Measurements from ENCODE around the gene ATP5MK.
"Not testable (repeated sequence)": the region's sequence is repeated elsewhere in the genome, so short reads cannot be mapped to it uniquely, and the experiment has no call there.

Gene ATP5MK, protein sequence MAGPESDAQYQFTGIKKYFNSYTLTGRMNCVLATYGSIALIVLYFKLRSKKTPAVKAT

DNA sequence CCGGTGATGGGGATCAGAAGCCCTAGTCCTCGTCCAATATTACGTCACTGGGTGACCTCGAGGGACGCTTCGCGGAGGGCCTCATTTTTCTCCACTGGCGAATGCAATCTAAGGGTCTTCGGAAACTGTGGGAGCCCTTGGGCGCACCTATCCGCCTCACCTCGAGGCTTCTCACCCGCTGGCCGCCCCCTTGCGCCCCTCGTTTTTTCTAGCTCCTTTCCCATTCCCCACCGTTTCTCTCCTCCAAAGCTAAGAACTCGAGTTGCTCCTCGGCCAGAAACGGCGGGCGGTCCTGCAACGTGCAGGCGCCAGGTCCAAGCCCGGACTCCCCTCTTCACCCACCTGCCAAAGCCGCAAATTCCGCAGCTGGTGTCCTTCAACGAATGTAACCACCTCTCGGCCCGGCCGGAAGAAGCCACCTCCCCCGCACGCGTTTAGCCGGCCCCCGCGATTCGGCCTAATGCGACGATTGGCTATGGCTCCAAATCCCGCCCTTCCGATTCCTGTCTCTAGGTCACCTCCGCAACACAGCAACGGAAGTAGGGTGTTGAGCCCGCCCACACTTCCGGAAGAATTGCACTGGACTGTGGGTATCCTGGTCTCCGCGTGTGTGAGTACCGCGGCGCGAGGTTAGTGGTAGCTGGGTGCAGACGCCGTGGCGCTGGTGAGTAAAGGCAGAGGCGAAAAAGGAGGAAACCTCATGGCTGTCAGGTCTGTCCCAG lies at the start of gene ATP5MK, which contains the start of gene PDCD11:
Gene ATP5MK (minus strand): TSS at position 409 of the 722 bp plus-strand sequence. CDS start 4,018 bp downstream, outside the sequence.
Gene PDCD11 (plus strand): TSS at position 560 of the 722 bp plus-strand sequence. CDS start 1,801 bp downstream, outside the sequence.
- peak; percentile 97 for DNase-seq

DNA sequence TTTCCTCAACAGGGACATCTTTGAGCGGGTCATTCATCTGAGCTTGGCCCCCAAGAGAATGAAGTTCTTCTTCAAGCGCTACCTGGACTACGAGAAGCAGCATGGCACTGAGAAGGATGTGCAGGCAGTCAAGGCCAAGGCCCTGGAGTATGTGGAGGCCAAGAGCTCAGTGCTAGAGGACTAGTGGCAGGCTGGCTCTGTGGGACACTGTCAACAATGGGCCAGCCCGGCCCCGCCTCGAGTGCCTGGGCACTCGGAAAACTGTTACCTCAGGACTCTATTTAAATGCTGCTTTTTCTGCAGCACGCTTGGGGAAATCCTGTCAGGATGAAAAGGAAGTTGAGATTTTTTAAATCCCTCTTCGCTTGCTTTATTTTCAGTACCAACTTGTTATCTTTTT lies 49.1 kb upstream of the ATP5MK start:
- DNase-seq: no peak

GRCh38 chr10:103444478-103444877 lies 48.2 kb upstream of the ATP5MK start:
- no peak for DNase-seq

DNA sequence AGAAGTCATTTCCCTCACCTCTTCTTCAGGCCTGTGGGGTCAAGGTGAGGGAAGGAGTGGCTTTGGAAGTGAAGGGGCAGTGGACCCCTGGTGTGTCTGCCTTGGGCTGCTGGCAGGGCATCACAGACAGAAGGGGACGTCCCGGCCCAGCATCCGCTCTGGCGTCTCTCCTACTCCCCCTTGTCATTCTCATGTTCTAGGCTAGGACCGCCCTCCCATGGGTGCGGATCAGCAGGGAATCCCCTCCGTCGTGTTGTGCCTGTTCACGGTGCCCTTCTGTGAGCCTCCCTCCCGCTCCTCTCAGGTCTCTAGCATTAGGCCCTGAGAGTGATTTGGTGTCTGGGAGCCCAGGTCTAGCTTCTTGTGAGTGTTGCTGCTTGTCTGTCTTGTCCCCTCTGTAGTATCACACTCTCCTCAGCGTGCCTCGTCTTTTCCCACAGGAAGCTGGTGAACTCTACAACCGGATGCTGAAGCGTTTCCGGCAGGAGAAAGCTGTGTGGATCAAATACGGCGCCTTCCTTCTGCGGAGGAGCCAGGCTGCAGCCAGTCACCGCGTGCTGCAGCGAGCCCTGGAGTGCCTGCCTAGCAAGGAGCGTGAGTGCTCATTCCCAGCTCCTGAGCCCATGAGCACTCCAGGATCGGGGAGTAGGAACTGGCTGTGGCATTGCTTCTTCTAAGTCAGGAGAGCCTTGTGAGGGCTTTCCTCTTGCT lies 47.4 kb upstream of the ATP5MK start:
- DNase-seq: no peak

DNA sequence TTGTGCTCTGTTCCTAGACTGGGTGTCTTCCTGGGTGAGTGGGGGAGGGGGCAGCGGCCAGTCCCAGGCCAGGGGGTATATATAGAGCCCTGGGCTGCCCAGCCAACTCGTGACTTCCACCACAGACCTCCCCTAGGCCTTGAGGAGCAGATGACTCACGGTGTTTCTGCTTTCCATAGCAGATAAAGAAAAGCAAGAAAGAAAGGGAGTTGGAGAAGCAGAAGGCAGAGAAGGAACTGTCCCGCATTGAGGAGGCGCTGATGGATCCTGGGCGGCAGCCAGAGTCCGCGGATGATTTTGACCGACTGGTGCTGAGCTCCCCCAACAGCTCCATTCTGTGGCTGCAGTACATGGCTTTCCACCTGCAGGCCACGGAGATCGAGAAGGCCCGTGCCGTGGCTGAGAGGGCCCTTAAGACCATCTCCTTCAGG lies 45.8 kb upstream of the ATP5MK start:
- DNase-seq: no peak

- DNase-seq: no peak
Observed at GRCh38 chr10:103441611-103442010, 45.3 kb upstream of the ATP5MK start.

- DNase-seq: no peak
Observed at GRCh38 chr10:103441206-103441605, 44.9 kb upstream of the ATP5MK start.

DNA sequence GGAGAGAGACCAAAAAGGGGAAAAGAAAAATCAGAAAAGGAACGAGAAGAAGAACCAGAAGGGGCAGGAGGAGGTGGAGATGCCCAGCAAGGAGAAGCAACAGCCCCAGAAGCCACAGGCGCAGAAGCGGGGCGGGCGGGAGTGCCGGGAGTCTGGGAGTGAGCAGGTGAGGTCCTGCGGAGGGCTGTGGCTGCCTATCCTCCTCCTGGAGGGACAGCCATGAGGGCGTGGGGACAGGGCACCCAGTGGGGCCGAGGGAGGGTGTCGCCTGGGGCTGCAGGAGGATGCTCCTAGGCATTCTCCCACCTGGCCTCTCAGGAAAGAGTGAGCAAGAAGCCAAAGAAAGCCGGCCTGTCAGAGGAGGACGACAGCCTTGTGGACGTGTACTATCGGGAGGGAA lies 44.1 kb upstream of the ATP5MK start:
- DNase-seq: no peak

- DNase-seq: no peak
Observed at GRCh38 chr10:103439776-103440175, 43.5 kb upstream of the ATP5MK start.

GRCh38 chr10:103433858-103434257 lies 37.6 kb upstream of the ATP5MK start:
- DNase-seq: no peak

DNA sequence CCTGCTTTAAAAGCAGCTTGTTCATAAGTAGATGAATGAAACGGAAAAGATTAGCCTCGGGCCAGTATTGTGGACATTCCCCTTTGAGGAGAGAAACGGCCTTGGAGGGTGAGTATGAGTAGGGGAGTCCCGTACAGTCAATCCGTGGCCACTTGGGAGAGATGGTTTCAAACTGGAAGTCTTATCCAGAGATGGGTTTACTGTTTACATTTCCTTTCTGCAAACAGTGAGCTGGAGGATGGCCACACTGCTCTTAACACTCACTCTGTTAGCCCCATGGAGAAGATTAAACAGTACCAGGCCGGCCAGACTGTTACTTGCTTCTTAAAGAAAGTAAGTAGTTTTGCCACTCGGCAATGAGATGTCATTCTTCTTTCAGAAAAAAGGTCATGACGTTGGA lies 35.6 kb upstream of the ATP5MK start:
- no peak for DNase-seq

DNA sequence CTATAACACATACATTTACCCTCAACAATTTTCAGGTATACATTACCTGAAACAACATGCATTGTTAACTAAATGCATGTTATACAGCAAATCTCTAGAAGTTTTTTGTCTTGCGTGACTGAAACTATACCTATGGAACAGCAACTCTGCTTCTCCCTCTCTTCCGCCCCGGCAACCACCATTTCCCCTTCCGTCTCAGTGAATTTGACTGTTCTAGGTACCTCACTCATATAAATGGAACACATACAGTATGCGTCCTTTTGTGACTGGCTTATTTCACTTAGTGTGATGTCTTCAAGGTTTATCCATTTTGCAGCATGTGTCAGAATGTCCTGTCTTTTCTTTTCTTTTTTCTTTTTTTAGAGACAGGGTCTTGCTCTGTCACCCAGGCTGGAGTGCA lies 33.4 kb upstream of the ATP5MK start:
- no peak for DNase-seq

DNA sequence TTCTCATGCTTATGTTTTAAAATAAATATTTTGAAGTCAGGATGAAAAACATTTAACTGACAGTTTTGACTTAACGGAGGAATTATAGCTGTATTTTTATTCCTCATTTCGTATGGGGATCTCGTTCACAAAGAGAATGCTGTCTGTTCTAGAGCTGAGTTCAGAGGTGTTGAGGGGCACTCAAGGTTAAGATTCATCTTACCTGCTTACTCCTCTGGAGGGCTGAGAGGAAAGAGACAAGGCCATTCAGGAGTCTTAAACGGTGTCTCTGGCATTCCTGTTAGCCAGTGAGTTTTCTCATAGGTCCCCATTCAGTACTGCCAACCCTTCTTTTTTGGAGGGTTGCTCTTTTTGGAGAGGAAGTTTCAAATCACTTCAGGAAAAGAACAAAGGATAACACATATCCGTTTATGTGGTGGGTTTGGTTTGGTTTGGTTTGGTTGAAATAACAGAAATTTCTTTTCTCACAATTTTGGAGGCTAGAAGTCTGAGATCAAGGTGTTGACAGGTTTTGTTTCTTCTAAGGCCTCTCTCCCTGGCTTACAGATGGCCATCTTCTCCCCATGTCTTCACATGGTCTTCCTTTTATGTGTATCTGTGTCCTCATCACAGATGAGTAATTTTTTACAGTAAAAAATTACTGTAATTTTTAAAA lies 32.8 kb upstream of the ATP5MK start:
- no peak for DNase-seq

GRCh38 chr10:103427866-103428265 lies 31.6 kb upstream of the ATP5MK start:
- no peak for DNase-seq

GRCh38 chr10:103423748-103424147 lies 27.5 kb upstream of the ATP5MK start:
- no peak for DNase-seq

GRCh38 chr10:103419101-103419500 lies 22.8 kb upstream of the ATP5MK start:
- DNase-seq: no peak

DNA sequence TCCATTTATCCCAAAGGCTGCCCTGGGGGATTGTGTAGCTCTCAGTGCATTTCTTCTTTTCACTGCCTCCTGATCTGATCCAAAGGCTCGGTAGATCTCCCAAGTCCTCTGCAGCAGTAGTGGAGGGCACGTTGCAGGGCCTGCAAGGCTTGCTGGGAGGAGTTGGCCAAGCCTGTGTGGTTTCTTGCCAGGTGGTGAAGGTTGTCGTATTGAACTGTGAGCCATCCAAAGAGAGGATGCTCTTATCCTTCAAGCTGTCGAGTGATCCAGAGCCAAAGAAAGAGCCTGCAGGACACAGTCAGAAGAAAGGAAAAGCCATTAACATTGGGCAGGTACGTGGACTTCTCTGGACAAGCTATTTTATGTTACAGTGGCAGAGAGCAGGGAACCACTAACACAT lies 21.3 kb upstream of the ATP5MK start:
- DNase-seq: no peak

GRCh38 chr10:103417148-103417469 lies 20.8 kb upstream of the ATP5MK start:
- not testable (repeated sequence) for DNase-seq

GRCh38 chr10:103416436-103417147 lies 20.3 kb upstream of the ATP5MK start:
- peak; percentile 53 for DNase-seq

DNA sequence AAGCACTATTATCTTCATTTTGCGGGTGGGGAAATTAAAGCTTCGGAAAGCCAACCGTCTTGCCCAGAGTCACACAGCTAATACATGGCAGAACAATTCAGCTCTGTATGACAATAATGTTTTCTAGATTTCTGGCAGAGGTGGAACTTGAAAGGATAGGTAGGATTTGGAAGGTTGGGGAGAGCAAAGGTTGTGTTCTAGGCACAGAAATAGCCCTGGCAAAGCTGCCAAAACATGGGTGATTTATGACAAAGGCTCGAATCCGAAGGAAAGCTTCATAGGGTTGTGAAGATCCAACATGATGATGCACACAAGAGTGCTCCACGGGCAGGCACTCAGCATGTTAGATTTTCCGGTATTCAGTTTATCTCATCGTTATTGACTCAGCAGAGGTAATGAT lies 19.3 kb upstream of the ATP5MK start:
- DNase-seq: no peak

DNA sequence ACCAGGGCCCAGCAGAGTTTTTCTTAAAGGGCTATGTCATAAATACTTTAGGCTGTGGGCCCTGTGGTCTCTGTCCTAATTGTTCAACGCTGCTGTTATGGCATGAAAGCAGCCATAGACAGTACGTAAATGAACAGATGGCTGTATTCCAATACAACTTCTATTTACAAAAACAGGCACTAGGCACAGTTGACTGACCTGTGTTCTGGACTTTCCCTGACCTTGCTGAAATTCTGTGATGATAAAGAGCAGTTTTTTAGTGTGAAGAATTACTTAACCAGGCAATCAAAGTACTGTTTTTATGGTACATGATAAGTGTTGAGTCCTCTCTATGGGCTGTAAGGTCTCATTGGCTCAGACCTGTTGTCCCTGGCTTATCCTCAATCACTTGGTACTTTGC lies 17.3 kb upstream of the ATP5MK start:
- no peak for DNase-seq

DNA sequence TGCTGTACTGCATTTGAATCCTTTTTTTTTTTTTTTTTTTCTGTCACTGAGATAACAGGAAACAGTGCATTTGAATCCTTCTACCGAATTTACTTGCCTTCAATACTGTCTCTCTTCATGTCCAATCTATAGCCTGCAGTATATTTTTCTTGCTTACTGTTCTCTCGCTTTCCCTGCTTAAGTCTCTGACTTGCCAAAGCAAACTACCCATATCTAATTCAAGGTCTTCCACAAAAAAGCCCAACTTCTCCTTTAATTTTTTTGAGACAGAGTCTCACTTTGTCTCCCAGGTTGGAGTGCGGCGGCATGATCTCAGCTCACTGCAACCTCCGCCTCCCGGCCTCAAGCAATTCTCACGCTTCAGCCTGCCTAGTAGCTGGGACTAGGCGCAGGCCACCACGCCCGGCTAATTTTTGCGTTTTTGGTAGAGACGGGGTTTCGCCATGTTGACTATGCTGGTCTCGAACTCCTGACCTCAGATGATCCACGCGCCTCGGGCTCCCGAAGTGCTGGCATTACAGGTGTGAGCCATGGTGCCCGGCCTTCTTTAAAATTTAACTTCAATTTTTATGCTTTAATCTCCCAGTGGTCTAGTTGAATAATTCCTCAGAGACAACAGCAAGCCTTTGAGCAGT lies 1.0 kb upstream of the ATP5MK start:
- peak; percentile 13 for DNase-seq

DNA sequence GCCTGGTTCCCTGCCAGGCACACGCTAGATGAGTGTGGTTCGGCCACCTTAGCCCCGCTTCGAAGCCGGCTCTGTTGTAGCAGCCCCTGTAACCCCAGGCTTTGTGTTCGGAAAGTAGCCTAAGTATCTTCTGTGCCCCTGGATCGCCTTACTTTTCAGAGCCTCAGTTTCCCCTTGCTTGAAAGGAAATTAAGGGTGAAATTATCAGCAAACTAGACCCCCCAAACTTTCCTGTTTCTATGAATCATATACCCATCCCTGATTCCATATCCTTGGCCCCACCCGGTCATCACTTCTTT lies 463 bp upstream of the ATP5MK start:
- no peak for DNase-seq
